Measurements from ENCODE around the gene ASB11. TPM values are rescaled to one million over a fixed set of nuclear protein-coding genes. Genes with fewer than 3 reads are reported as not detected.

ASB11 gene
- total RNA-seq, 1 experiment from 2014 or later = not detected

- no peak overlapping the region for H4K5ac ChIP-seq (ENCODE audit: insufficient read length, low read depth, low read length)
- no peaks in the 10 kb centered on the region for H3K27me3 ChIP-seq (ENCODE audit: insufficient read depth, low read length)
- no peak overlapping the region for H2BK15ac ChIP-seq (ENCODE audit: low read depth, low read length)
- WGBS (ENCODE audit: extremely low coverage, insufficient read length, low lambda C conversion rate) = no CpG with 5 or more reads among the region's 2 CpGs
- H2AFZ ChIP-seq (ENCODE audit: low read length) = no peak overlapping the region
- Mint-ChIP-seq H3K4me1 (no peaks in the 10 kb centered on the region), H3K27me3 (ENCODE audit: low read depth) (peaks cover 9% of the 10 kb centered on the region), H3K9me3 (peaks cover 0 to 4% of the 10 kb centered on the region in 2 experiments; a peak in 3 of 5 replicates), H3K4me3 (no peak overlapping the region), H3K27ac (peak overlapping the region in 1 of 3 experiments; percentile 44; a peak in 1 of 7 replicates), H3K36me3 (ENCODE audit: insufficient read depth in 1 of 3, low read depth in 3 of 3) (no peaks in the 10 kb centered on the region)
- no peak overlapping the region for H3K56ac ChIP-seq (ENCODE audit: insufficient read length, low read depth, low read length)
- DNase-seq = no peak
- H3K23ac ChIP-seq (ENCODE audit: insufficient read length, low read depth, low read length) = no peak overlapping the region
- no peaks in the 10 kb centered on the region for H3K9me3 ChIP-seq (ENCODE audit: control insufficient read depth, low read depth, low read length)
- H3K4me1 ChIP-seq (ENCODE audit: insufficient read depth, low read length) = no peaks in the 10 kb centered on the region
- no peaks in the 10 kb centered on the region for H3K23me2 ChIP-seq (ENCODE audit: insufficient read length, low read depth, low read length, poor library complexity, severe bottlenecking)
- H2AK5ac ChIP-seq (ENCODE audit: insufficient read length, low read length) = no peak overlapping the region
- H2BK20ac ChIP-seq (ENCODE audit: low read depth, low read length, poor library complexity, severe bottlenecking) = no peak overlapping the region
- H4K8ac ChIP-seq (replicated peaks; ENCODE audit: insufficient read length, low read depth, low read length) = no peak overlapping the region
- H3T11ph ChIP-seq (ENCODE audit: low read length) = no peak overlapping the region
- no peaks in the 10 kb centered on the region for H3K79me2 ChIP-seq (ENCODE audit: insufficient read depth, low read length)
- no peak overlapping the region for H2BK120ac ChIP-seq (ENCODE audit: low read depth, low read length, poor library complexity, severe bottlenecking)
- H3K14ac ChIP-seq (ENCODE audit: insufficient read depth, low read length) = no peak overlapping the region
- no peak overlapping the region for H3K9ac ChIP-seq (ENCODE audit: extremely low read depth, insufficient read length, low read length)
- no peak overlapping the region for H3K4ac ChIP-seq (ENCODE audit: low read depth, low read length)
- H2BK5ac ChIP-seq (ENCODE audit: insufficient read length, low read length) = no peak overlapping the region
- H4K20me1 ChIP-seq (ENCODE audit: control insufficient read depth, insufficient read depth, insufficient read length) = no peaks in the 10 kb centered on the region
- no peak overlapping the region for H2BK12ac ChIP-seq (ENCODE audit: insufficient read length, low read depth, low read length)
- no peak overlapping the region for H3K4me2 ChIP-seq (ENCODE audit: insufficient read depth, insufficient read length, low read length)
- no peak overlapping the region for H3K27ac ChIP-seq (ENCODE audit: insufficient read length, low read depth, low read length)
- H4K91ac ChIP-seq (ENCODE audit: insufficient read length, low read depth, low read length) = no peak overlapping the region
- H3K79me1 ChIP-seq (ENCODE audit: insufficient read depth, low read depth, low read length, poor library complexity, severe bottlenecking) = no peaks in the 10 kb centered on the region
- TF ChIP-seq, protein P1, sequence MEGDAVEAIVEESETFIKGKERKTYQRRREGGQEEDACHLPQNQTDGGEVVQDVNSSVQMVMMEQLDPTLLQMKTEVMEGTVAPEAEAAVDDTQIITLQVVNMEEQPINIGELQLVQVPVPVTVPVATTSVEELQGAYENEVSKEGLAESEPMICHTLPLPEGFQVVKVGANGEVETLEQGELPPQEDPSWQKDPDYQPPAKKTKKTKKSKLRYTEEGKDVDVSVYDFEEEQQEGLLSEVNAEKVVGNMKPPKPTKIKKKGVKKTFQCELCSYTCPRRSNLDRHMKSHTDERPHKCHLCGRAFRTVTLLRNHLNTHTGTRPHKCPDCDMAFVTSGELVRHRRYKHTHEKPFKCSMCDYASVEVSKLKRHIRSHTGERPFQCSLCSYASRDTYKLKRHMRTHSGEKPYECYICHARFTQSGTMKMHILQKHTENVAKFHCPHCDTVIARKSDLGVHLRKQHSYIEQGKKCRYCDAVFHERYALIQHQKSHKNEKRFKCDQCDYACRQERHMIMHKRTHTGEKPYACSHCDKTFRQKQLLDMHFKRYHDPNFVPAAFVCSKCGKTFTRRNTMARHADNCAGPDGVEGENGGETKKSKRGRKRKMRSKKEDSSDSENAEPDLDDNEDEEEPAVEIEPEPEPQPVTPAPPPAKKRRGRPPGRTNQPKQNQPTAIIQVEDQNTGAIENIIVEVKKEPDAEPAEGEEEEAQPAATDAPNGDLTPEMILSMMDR (conservative IDR thresholded peaks at IDR 0.05) = no peak
- H3K18ac ChIP-seq (ENCODE audit: insufficient read length, low read depth, low read length) = no peak overlapping the region
Observed at GRCh38 chrX:15359701-15360100, 44.3 kb upstream of the ASB11 start.

Data from H9 (cell line).